Mucosa of descending colon (tissue), 3 donors: Measurements from ENCODE around the gene ALKBH3. TPM values are rescaled to one million over a fixed set of nuclear protein-coding genes. Genes with fewer than 3 reads are reported as not detected.

Experiments
- ATAC-seq: fragments of 200-7000 bp; cut with Tn5 transposase; one replicate; pipeline ENCODE4 v1.9.1; 2020; ENCODE audit warnings: mild to moderate bottlenecking, moderate library complexity
- DNase-seq, 3 donors: peaks; one replicate each; pipeline ENCODE4 v3.0.0-alpha.2; 2020
- H3K36me3 ChIP-seq: fragments of 200-600 bp; one replicate; pipeline ENCODE4 v1.8.0; 2021; ENCODE audit warnings: low read depth, mild to moderate bottlenecking
- H3K4me1 ChIP-seq: fragments of 200-600 bp; one replicate; pipeline ENCODE4 v1.8.0; 2021; ENCODE audit warnings: low read depth, mild to moderate bottlenecking
- H3K4me3 ChIP-seq: fragments of 200-600 bp; one replicate; pipeline ENCODE4 v1.8.0; 2021; ENCODE audit warnings: mild to moderate bottlenecking
- H3K9me3 ChIP-seq: fragments of 200-600 bp; one replicate; pipeline ENCODE4 v1.8.0; 2021; ENCODE audit warnings: mild to moderate bottlenecking
- intact Hi-C, 2 donors: fragments of 100-400 bp; cut with DNase I in 1 of 2; cut with micrococcal nuclease in 1 of 2; formaldehyde crosslinking; loops; one replicate each; pipeline versions ENCODE4 v1.11.0 to v1.11.1; 2022; cut with DNase I, micrococcal nuclease
- total RNA-seq, 3 donors: library from RNA; stranded (reverse); fragmentation: NEBNext Ultra II Directional in 2 of 3; extraction: Animal tissue kit (Norgen Biotek cat#: 25700) in 2 of 3; gene quantifications; one replicate each; pipeline versions ENCODE4 v1.2.1 to v1.2.4, GENCODE V29; 2021 to 2023
- TF ChIP-seq, protein P1 (sequence below): fragments of 200-600 bp; IDR thresholded peaks from one replicate; pipeline ENCODE4 v1.8.0; 2022; ENCODE audit warnings: antibody characterized with exemption, mild to moderate bottlenecking
- donor health status: DM: no; HTN: no; CAD: no; lungs with moderate emphysema.
- donor health status: DM: no; HTN: no; CAD: no.
- donor health status: DM: no; HTN: yes; CAD: no.

The ALKBH3 gene
- total RNA-seq, 3 donors from 2014 or later, result 18.9 to 27.7 (median 27.0) TPM

DNA sequence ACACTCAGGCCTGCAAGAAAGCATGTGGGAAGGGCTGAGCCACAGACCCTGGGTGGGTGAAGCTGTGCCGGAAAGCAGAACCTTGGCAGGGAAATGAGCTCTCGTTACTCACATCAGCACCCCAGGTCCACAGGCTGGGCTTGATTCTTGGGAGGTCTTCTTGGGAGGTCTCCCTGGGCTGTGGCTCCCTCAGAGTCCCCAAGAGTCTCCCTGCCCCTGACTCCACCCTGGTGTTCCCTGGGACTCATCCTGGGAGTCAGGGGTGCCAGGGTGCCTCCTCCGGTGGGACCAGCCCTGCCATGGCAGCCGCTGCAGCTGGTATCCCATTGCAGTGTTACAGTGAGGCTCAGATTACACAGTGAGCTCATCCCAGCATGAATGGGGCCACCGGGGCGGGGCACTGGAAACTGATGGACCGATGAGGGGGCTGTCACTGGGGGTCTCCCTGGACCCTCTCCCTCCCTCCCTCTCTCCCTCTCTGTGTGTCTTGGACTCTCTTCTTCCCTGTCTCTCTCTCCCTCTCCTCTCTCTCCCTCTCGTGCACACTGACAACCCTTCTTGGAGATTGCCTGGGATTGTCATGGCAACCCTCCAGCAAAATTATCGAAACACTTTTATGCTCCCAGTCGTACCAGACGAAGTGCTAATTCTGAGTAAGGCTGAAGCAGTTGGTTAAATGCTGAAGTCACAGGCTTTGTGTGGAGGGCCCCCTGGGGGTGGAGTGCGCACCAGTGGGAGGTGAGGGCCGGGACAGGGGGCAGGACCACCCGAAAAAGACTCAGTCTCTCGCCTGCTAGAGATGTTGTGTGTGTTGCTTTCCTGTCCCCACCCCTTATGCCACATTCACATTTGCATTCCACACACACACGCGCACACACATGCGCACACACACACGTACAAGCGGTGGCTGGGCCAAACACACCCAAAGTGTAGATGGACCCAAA is 53.2 kb downstream of the ALKBH3 start:
- Histone ChIP-seq H3K36me3 (no peaks in the 10 kb centered on the region), H3K9me3 (no peaks in the 10 kb centered on the region), H3K4me3 (no peak overlapping the region), H3K4me1 (no peaks in the 10 kb centered on the region)
- no peak for DNase-seq
- intact Hi-C loops, result no loop called here
- peak; percentile 21 for ATAC-seq
- TF ChIP-seq, protein P1, sequence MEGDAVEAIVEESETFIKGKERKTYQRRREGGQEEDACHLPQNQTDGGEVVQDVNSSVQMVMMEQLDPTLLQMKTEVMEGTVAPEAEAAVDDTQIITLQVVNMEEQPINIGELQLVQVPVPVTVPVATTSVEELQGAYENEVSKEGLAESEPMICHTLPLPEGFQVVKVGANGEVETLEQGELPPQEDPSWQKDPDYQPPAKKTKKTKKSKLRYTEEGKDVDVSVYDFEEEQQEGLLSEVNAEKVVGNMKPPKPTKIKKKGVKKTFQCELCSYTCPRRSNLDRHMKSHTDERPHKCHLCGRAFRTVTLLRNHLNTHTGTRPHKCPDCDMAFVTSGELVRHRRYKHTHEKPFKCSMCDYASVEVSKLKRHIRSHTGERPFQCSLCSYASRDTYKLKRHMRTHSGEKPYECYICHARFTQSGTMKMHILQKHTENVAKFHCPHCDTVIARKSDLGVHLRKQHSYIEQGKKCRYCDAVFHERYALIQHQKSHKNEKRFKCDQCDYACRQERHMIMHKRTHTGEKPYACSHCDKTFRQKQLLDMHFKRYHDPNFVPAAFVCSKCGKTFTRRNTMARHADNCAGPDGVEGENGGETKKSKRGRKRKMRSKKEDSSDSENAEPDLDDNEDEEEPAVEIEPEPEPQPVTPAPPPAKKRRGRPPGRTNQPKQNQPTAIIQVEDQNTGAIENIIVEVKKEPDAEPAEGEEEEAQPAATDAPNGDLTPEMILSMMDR, result no peak

DNA sequence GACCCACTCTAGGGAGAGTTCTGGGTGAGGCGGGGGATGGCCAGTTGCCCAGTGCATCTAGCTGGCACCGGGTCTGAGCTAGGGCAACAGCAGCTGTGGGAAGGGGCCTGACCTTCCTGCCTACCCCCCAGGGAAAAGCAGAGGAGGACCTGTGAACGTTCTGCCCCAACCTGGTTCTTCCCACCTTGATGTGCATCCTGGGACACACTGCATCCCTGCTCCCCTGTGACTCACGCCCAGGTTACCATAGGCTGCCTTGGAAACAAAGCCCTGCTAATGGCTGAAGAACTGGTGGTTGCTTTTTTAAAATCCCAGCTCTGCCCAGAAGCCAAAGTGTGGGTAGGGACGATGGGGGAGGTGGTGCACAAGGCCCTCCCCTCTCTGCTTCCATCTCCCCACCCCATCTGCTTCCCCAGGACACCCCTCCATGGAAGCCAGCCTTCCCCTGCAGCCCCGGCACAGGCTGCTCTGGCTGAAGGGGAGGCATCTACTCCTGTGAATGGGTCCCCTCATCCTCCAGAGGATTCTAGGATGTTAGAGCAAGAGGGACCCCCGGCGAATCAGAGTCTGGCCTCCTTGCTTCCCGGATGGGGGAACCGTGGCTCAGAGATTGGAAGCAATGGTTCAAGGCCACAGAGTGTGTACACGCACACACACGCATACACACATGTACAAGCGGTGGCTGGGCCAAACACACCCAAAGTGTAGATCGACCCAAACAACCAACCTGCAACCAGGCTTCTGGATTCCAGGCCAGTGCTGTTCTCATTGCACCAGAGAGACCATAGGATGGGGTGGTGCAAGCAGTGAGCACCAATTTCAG is 54.2 kb downstream of the ALKBH3 start:
- no peaks in the 10 kb centered on the region for H3K36me3 ChIP-seq
- H3K4me3 ChIP-seq, result no peak overlapping the region
- no peaks in the 10 kb centered on the region for H3K4me1 ChIP-seq
- no peak for DNase-seq
- no peaks in the 10 kb centered on the region for H3K9me3 ChIP-seq
- no peak for ATAC-seq
- TF ChIP-seq, protein P1, result no peak
- intact Hi-C loops, result no loop called here

DNA sequence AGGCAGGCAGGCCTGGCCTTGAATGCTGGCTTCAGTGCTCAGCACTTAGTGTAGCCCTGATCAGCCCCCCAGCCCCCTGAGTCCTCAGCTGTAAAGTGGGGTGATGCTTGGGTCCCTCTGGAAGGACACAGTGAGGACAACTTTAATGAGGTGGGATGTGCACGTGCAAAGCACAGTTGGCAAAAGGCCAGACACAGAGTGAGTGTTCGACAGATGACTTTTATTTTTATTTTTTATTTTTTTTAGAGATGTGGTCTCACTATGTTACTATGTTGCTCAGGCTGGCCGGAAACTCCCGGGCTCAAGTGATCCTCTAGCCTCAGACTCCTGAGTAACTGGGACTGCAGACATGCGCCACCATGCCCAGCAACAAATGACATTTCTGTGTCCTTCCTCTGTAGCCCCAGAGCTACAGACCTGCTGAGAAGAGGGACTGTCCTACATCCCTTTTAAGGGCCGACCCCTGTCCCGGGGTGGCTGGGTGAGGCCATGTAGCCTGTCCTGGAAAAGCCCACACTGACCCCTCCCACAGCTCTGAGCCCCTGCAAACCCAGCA is 54.9 kb downstream of the ALKBH3 start:
- no peak for ATAC-seq
- no peak for DNase-seq
- Histone ChIP-seq H3K9me3 (no peaks in the 10 kb centered on the region), H3K36me3 (no peaks in the 10 kb centered on the region), H3K4me3 (no peak overlapping the region), H3K4me1 (no peaks in the 10 kb centered on the region)
- intact Hi-C loops, result no loop called here
- TF ChIP-seq, protein P1, result no peak

DNA sequence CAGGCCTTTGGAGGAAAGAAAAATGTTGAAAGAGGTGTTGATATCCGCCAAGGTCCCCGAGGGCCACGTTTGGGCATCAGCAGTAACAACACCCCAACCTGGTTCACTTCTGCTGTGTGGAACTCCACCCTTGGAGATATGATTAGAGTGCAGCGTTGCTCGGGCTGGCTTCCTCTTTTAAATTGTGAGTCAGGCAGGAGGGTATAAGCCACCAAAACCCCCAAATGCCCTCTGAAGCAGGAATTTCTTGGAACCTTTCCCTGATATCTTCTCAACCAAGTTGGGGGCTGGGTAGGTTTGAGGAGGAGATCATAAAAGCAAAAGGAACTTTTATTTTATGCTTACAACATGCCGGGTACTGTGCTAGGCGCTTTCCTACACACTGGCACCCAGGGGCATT is 55.4 kb downstream of the ALKBH3 start:
- Histone ChIP-seq H3K36me3 (no peaks in the 10 kb centered on the region), H3K4me3 (no peak overlapping the region), H3K9me3 (no peaks in the 10 kb centered on the region), H3K4me1 (no peaks in the 10 kb centered on the region)
- intact Hi-C loops, result no loop called here
- DNase-seq (no peak), ATAC-seq (no peak)
- TF ChIP-seq, protein P1, result no peak

DNA sequence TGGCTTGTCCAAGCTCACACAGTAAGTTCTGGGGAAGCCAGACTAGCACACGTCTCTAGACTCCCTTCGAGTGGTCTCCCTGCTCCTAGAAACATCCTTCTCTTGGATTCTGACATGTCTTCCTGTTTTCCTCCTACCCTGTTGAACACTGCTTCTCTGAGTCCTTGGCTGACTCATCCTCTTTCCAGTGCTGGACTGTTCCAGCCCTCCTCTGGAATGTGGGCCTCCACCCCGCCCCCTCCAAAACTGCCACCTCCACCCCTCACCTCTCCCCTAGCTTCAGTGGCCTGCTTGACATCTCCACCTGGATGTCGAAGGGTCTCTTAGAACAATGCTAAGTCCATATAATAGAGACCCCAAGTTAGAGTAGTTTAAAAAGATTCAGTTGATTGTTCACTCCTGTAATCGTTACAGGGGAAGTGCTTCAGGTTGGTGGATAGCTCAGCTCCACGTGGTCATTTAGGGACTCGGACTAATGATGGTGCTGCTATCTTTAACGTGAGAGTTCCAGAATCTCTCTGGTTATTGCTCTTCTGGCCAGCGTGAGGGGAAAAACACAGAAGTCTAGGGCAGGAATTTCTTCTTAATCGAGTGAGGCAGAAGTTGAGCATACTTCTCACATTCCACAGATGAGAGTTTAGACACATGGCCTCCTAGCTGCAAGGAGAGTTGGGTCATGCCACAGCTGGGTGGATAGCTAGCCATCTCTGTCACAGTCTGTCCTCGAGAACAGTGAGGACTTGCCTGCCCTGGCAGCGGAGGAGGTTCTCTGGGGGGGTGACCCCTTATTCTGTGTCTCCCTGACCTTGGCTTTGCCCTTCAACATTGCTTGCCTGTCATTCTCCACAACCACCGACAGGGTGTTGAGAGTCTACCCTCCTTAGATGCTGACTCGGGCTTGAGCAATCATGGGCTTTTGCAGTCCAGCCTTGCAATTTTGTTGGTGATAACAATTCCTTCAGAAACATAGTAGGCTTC is 57.1 kb downstream of the ALKBH3 start:
- TF ChIP-seq, protein P1, result no peak
- ATAC-seq (peak; percentile 19), DNase-seq (no peak)
- H3K9me3 ChIP-seq, result no peaks in the 10 kb centered on the region
- H3K4me3 ChIP-seq, result no peak overlapping the region
- H3K4me1 ChIP-seq, result peaks cover 5% of the 10 kb centered on the region
- intact Hi-C loops, result no loop called here
- H3K36me3 ChIP-seq, result no peaks in the 10 kb centered on the region
